GM06990 (cell line): ENCODE results near the gene NCK1.

Source experiments
- DNase-seq: peaks from one replicate; pipeline ENCODE4 v3.0.0-alpha.2; 2011; ENCODE audit not compliant: insufficient read length; ENCODE audit errors: extremely low read depth
- H3K27me3 ChIP-seq: replicated peaks from 2 replicates; pipeline ENCODE4 v1.6.0; 2011; ENCODE audit warnings: low read length; ENCODE audit not compliant: control insufficient read depth, insufficient read depth
- H3K36me3 ChIP-seq: 2 replicates; pipeline ENCODE4 v1.5.1; 2011; ENCODE audit warnings: low read length; ENCODE audit not compliant: control insufficient read depth, insufficient read depth
- H3K4me3 ChIP-seq: replicated peaks from 2 replicates; pipeline ENCODE4 v1.5.1; 2011; ENCODE audit warnings: low read depth, mild to moderate bottlenecking, control low read depth, low read length
- TF ChIP-seq, protein P1 (sequence below): IDR thresholded peaks from 2 replicates; pipeline ENCODE4 v1.5.1; 2011; ENCODE audit warnings: low read length, control low read depth, mild to moderate bottlenecking, inconsistent platforms; ENCODE audit not compliant: insufficient read depth, poor library complexity, severe bottlenecking

Gene NCK1

GRCh38 chr3:136838641-136839555 is 23.1 kb upstream of the NCK1 start:
- DNase-seq, result no peak

DNA sequence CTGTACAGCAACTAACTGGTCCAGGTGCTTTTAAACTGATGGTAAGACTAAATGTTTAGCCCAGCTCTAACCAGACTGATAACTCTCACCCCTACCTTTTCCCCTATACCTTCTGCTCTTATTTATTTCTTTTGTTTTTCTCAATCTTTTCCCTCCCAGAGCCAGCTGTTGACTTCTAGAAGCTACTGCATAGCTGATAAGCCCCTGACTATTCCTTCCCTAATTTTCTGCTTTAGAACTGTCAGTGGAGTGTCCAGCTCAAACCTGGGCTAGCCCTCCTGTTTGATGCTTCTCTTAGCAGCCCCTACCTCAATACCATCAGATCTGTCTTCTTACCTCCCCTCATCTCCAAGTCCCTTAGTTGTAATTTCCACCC is 22.5 kb upstream of the NCK1 start:
- no peak overlapping the region for H3K4me3 ChIP-seq
- H3K27me3 ChIP-seq, result no peaks in the 10 kb centered on the region
- DNase-seq, result no peak
- TF ChIP-seq, protein P1, sequence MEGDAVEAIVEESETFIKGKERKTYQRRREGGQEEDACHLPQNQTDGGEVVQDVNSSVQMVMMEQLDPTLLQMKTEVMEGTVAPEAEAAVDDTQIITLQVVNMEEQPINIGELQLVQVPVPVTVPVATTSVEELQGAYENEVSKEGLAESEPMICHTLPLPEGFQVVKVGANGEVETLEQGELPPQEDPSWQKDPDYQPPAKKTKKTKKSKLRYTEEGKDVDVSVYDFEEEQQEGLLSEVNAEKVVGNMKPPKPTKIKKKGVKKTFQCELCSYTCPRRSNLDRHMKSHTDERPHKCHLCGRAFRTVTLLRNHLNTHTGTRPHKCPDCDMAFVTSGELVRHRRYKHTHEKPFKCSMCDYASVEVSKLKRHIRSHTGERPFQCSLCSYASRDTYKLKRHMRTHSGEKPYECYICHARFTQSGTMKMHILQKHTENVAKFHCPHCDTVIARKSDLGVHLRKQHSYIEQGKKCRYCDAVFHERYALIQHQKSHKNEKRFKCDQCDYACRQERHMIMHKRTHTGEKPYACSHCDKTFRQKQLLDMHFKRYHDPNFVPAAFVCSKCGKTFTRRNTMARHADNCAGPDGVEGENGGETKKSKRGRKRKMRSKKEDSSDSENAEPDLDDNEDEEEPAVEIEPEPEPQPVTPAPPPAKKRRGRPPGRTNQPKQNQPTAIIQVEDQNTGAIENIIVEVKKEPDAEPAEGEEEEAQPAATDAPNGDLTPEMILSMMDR, result no peak
- peaks cover 2% of the 10 kb centered on the region for H3K36me3 ChIP-seq

More at GRCh38 chr3:136838641-136839555, 23.1 kb upstream of the NCK1 start:
- H3K36me3 ChIP-seq, result peaks cover 2% of the 10 kb centered on the region
- no peak overlapping the region for H3K4me3 ChIP-seq
- TF ChIP-seq, protein P1, result no peak
- H3K27me3 ChIP-seq, result no peaks in the 10 kb centered on the region

DNA sequence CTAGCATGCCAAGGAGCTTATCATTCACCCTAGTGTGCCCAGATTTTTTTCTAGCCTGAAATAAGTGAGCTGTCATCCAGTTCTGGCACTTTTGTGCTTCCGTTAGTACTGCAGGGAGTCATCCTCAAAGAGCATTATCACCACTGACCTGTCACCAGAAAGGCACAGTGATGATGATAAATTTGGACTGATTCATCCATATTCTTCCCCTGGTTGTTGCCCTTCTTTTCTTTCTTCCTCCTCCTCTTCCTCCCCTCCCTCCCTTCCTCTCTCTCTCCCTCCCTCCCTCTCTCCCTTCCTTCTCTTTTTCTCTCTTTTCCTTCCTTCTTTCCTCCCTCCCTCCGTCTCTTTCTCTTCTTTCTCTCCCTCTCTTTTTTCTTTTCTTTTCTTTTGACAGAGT is 21.8 kb upstream of the NCK1 start:
- H3K27me3 ChIP-seq, result no peaks in the 10 kb centered on the region
- peaks cover 2% of the 10 kb centered on the region for H3K36me3 ChIP-seq
- H3K4me3 ChIP-seq, result no peak overlapping the region
- DNase-seq, result no peak
- TF ChIP-seq, protein P1, result no peak

- Histone ChIP-seq H3K27me3 (no peaks in the 10 kb centered on the region), H3K36me3 (peaks cover 2% of the 10 kb centered on the region), H3K4me3 (no peak overlapping the region)
- TF ChIP-seq, protein P1, result no peak
- no peak for DNase-seq
Measured at GRCh38 chr3:136842294-136842693, 19.7 kb upstream of the NCK1 start.

GRCh38 chr3:136844724-136845123 is 17.3 kb upstream of the NCK1 start:
- Histone ChIP-seq H3K27me3 (no peaks in the 10 kb centered on the region), H3K4me3 (no peak overlapping the region), H3K36me3 (peaks cover 2% of the 10 kb centered on the region; the same call in 1 of the 2 replicates)
- DNase-seq, result no peak
- TF ChIP-seq, protein P1, result no peak

DNA sequence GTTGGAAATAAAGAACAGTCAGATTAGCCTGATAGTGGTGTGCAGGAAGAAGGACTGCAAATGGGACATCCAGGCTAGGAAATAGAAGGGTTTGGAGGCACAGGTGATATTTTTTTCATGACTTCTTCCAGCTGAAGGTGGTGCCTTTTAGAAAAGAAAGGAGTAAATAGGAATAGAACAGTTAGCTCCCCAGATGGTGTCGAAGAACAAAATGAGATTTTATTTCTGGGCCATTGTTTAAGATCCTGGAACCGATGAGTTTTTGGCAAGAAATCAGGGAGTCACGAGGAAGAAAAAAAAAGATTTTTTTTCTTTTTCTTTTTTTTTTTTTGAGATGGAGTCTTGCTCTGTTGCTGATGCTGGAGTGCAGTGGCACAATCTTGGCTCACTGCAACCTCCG is 9.8 kb upstream of the NCK1 start:
- TF ChIP-seq, protein P1, result no peak

More for the DNA sequence above, 9.8 kb upstream of the NCK1 start:
- no peak for DNase-seq
- Histone ChIP-seq H3K27me3 (no peaks in the 10 kb centered on the region), H3K4me3 (no peak overlapping the region), H3K36me3 (peaks cover 1% of the 10 kb centered on the region)
